Measurements from ENCODE around the gene BRD4. TPM values are rescaled to one million over a fixed set of nuclear protein-coding genes. Genes with fewer than 3 reads are reported as not detected.

Gene BRD4
- total and polyA plus RNA-seq, 10 of the 15 experiments (the other 5 are each of a cell fraction or from before 2014, with no cell fraction given), result 5.3 to 84.4 (median 11.8) TPM

DNA sequence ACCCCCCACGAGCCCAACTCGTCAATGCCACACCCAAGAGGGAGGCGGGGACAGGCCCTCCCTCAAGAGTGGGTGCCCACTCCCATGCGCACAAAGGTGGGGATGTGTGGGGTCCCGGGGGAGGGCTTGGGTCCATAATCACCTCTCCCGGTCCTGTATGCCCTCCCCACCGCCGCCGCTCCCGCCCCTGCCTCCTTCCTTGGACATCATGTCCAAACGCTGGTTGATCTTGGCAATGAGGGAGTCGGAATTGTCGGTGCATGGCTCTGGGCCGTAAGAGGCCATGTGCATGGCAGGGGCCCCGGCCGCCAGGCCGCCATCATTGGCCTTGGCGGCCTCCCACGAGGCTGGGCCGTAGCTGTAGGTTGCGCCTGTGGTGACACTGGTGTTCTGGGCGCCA is 41.3 kb upstream of the BRD4 start (continued):
- TF ChIP-seq, protein P1, sequence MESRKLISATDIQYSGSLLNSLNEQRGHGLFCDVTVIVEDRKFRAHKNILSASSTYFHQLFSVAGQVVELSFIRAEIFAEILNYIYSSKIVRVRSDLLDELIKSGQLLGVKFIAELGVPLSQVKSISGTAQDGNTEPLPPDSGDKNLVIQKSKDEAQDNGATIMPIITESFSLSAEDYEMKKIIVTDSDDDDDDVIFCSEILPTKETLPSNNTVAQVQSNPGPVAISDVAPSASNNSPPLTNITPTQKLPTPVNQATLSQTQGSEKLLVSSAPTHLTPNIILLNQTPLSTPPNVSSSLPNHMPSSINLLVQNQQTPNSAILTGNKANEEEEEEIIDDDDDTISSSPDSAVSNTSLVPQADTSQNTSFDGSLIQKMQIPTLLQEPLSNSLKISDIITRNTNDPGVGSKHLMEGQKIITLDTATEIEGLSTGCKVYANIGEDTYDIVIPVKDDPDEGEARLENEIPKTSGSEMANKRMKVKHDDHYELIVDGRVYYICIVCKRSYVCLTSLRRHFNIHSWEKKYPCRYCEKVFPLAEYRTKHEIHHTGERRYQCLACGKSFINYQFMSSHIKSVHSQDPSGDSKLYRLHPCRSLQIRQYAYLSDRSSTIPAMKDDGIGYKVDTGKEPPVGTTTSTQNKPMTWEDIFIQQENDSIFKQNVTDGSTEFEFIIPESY (IDR thresholded peaks at IDR 0.05), result no peak

DNA sequence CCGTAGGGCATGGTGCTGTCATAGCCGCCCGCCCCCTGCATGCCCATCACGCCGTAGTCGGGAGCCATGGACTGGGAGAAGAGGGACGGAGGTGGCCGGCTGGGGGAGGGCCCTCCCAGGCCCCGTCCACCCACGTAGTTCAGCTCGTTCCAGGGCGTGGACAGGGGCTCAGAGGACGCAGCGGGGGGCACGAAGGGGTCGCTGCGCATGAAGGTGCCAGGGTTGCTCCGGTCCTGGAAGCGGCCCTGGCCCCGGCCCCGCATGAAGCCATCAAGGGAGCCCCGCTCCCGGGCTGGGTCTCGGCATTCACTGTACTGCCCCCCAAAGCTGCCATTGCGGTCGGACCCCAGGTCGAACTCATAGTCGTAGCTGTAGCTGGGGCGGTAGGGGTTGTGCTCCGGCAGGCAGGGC is 40.6 kb upstream of the BRD4 start:
- WGBS (ENCODE audit: insufficient coverage, insufficient replicate concordance, low lambda C conversion rate, missing lambda C conversion rate), result 97% methylated on average over 30 of the region's 30 CpGs
- peaks cover 11 to 50% of the 10 kb centered on the region in 2 experiments; a peak in 3 of 4 replicates for H3K36me3 ChIP-seq (ENCODE audit: control insufficient read depth in 2 of 2, insufficient read depth in 2 of 2, low read length in 1 of 2)
- H3K4me3 ChIP-seq, result no peak overlapping the region
- ChIA-PET CTCF (no interaction called here), SMC1A (ENCODE audit: uncharacterized antibody, unreplicated experiment) (no interaction called here), RAD21 (ENCODE audit: unreplicated experiment) (no interaction called here), POLR2A (no interaction called here)
- H3K27ac ChIP-seq (ENCODE audit: control insufficient read depth, insufficient read depth), result no peak overlapping the region
- H3K27me3 ChIP-seq (replicated peaks in 1 of 2; ENCODE audit: control insufficient read depth in 2 of 2, insufficient read depth in 2 of 2, low read length in 1 of 2), result no peaks in the 10 kb centered on the region
- intact Hi-C loops (cut with micrococcal nuclease; ENCODE audit: unreplicated experiment), result no loop called here
- DNase-seq (ENCODE audit: low read depth, low spot score) (no peak), ATAC-seq (no peak), FAIRE-seq (no peak)
- peaks cover 42% of the 10 kb centered on the region for H3K79me2 ChIP-seq (ENCODE audit: control insufficient read depth, insufficient read depth, low read length)
- no TSS peak for BruUV-seq (replicated peaks)
- H2AFZ ChIP-seq (ENCODE audit: control insufficient read depth, low read depth, low read length), result no peak overlapping the region
- H3K9ac ChIP-seq (ENCODE audit: control insufficient read depth, insufficient read depth, low read length), result no peak overlapping the region
- TF ChIP-seq SREBF2 (IDR thresholded peaks at IDR 0.05; ENCODE audit: low read length), result no peak
- no peak for TF ChIP-seq EGR1 (IDR thresholded peaks at IDR 0.05; ENCODE audit: borderline replicate concordance in 1 of 2, low read depth in 2 of 2, low read length in 2 of 2)
- no peak for TF ChIP-seq CREM (IDR thresholded peaks at IDR 0.05; ENCODE audit: low read depth)
- no peak for TF ChIP-seq BACH1 (IDR thresholded peaks at IDR 0.05; ENCODE audit: borderline replicate concordance)
- TF ChIP-seq, protein P2, sequence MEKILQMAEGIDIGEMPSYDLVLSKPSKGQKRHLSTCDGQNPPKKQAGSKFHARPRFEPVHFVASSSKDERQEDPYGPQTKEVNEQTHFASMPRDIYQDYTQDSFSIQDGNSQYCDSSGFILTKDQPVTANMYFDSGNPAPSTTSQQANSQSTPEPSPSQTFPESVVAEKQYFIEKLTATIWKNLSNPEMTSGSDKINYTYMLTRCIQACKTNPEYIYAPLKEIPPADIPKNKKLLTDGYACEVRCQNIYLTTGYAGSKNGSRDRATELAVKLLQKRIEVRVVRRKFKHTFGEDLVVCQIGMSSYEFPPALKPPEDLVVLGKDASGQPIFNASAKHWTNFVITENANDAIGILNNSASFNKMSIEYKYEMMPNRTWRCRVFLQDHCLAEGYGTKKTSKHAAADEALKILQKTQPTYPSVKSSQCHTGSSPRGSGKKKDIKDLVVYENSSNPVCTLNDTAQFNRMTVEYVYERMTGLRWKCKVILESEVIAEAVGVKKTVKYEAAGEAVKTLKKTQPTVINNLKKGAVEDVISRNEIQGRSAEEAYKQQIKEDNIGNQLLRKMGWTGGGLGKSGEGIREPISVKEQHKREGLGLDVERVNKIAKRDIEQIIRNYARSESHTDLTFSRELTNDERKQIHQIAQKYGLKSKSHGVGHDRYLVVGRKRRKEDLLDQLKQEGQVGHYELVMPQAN (conservative IDR thresholded peaks at IDR 0.05), result no peak
- TF ChIP-seq MTA2 (IDR thresholded peaks at IDR 0.05; ENCODE audit: low read depth), result no peak
- no peaks in the 10 kb centered on the region for H3K9me3 ChIP-seq (replicated peaks; ENCODE audit: control insufficient read depth, insufficient read depth, low read length)
- no peak overlapping the region for H3K4me2 ChIP-seq (ENCODE audit: control insufficient read depth, insufficient read depth)
- in situ Hi-C loops (cut with MboI), result no loop called here
- 0 out of 2 replicates have a peak, but pooled peaks cover 2% of the 10 kb centered on the region for H3K4me1 ChIP-seq (ENCODE audit: control insufficient read depth, insufficient read depth, low read length)
- H4K20me1 ChIP-seq (ENCODE audit: control insufficient read depth, insufficient read depth), result 0 out of 2 replicates have a peak, but pooled peaks cover 5% of the 10 kb centered on the region
